Measurements from ENCODE around the gene SSX4. TPM values are rescaled to one million over a fixed set of nuclear protein-coding genes. Genes with fewer than 3 reads are reported as not detected.
"Not testable (repeated sequence)": the region's sequence is repeated elsewhere in the genome, so short reads cannot be mapped to it uniquely, and the experiment has no call there.

Gene SSX4
- total RNA-seq (not detected), polyA plus RNA-seq (not detected)
- long read RNA-seq, donor 1: 0 reads
- long read RNA-seq, donor 2: 0 reads

GRCh38 chrX:48383239-48383638 lies at the start of gene SSX4:
TSS of gene SSX4 (plus strand) at chrX:48383539. CDS start at chrX:48384054, 515 bp downstream.
- H3K9me3 ChIP-seq; H3K27ac ChIP-seq; H3K4me1 ChIP-seq; H3K4me3 ChIP-seq; DNase-seq; H3K27me3 ChIP-seq (replicated peaks in 1 of 7); intact Hi-C loops (cut with DNase I; ENCODE audit: low total_unique reads); H3K36me3 ChIP-seq: not testable (repeated sequence)
- no CpG with 5 or more reads among the region's 16 CpGs for WGBS, 5 donors

DNA sequence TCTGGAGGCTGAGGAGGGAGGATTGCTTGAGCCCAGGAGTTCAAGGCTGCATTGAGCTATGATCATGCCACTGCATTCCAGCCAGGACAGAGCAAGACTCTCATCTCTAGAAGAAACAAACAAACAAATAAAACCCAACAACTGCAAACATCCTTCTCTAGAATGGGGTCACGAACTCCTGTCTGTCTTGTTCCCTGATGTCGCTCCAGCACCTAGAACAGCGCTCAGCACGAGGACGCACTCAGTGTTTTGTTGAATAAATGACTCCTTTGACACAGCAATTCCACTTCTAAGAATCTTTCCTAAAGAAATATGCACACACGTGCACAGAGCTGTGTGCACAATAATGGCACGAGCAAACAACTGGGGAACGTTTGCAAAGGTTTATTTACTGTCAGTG lies 37.3 kb upstream of the SSX4 start:
- DNase-seq; intact Hi-C loops (cut with DNase I; ENCODE audit: low total_unique reads); H3K36me3 ChIP-seq; H3K27me3 ChIP-seq (replicated peaks in 1 of 7); H3K4me3 ChIP-seq; H3K4me1 ChIP-seq; H3K27ac ChIP-seq; H3K9me3 ChIP-seq: not testable (repeated sequence)
- 55 to 63% (median 59%) methylated on average over 8 of the region's 8 CpGs for WGBS, 5 donors

DNA sequence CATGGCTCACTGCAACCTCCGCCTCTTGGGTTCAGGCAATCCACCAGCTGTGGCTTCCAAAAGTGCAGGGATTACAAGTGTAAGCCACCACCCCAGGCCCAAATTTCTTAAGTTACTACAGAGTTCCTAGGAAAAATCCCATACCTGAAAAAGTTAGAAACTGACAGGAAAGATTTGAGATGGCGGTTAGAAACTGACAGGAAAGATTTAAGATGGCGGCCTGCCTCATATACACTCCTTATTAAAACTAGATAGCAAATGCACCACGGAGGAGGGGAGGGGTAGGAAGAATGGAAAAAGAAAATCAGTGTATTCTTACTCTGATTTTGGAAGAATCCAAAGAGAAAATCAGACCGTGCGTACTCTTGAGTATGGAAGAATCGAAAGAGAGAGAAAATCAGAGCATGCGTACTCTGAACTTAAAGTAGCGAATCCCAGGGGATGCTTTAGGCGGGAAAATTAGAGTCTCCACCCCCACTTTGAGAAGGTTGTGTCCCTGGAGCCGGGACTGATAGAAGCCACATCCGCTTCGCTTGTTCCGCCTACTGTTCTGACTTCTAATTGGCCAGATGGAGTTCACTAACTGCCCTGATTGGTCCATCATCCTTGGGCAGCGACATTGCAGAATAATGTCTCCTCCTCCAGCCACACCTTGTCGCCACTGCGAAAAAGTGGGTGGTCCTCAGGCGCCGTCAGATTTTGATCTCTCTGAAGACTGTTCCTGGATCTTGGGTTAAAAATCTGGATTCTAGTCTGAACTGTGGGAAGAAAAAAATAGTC lies 26.8 kb upstream of the SSX4 start, which contains the start of gene SSX3:
Gene SSX3, minus strand, starts transcription at position 389 of the 780 bp plus-strand sequence. CDS start 1,454 bp downstream, outside the sequence.
- H3K27ac ChIP-seq; DNase-seq; H3K4me1 ChIP-seq; H3K36me3 ChIP-seq; intact Hi-C loops (cut with DNase I; ENCODE audit: low total_unique reads); H3K27me3 ChIP-seq (replicated peaks in 1 of 7); H3K9me3 ChIP-seq; H3K4me3 ChIP-seq: not testable (repeated sequence)
- 84 to 96% (median 94%) methylated on average over 14 to 19 of the region's 19 CpGs for WGBS, 5 donors

DNA sequence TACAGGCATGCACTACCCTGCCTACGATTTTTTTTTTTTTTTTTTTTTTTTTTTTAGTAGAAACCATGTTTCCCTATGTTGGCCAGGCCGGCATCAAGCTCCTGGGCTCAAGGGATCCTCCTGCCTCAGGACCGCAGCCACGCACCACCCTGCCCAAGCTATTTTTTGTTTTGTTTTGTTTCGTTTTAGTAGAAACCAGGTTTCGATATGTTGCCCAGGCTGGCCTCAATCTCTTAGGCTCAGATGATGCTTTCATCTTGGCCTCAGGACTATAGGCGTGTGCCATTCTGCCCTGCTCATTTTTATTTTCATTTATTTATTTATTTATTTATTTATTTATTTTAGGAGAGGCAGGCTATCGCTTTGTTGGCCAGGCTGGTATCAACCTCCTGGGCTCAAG lies 25.7 kb upstream of the SSX4 start:
- no peak for DNase-seq
- TF ChIP-seq, protein P1, sequence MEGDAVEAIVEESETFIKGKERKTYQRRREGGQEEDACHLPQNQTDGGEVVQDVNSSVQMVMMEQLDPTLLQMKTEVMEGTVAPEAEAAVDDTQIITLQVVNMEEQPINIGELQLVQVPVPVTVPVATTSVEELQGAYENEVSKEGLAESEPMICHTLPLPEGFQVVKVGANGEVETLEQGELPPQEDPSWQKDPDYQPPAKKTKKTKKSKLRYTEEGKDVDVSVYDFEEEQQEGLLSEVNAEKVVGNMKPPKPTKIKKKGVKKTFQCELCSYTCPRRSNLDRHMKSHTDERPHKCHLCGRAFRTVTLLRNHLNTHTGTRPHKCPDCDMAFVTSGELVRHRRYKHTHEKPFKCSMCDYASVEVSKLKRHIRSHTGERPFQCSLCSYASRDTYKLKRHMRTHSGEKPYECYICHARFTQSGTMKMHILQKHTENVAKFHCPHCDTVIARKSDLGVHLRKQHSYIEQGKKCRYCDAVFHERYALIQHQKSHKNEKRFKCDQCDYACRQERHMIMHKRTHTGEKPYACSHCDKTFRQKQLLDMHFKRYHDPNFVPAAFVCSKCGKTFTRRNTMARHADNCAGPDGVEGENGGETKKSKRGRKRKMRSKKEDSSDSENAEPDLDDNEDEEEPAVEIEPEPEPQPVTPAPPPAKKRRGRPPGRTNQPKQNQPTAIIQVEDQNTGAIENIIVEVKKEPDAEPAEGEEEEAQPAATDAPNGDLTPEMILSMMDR (IDR thresholded peaks at IDR 0.05 in 8 of 11, conservative IDR thresholded peaks at IDR 0.05 in 3 of 11): no peak
- TF ChIP-seq POLR2A (IDR thresholded peaks at IDR 0.05) (no peak), POLR2AphosphoS5 (IDR thresholded peaks at IDR 0.05) (no peak)
- Histone ChIP-seq H3K27ac (no peak overlapping the region), H3K9me3 (no peaks in the 10 kb centered on the region), H3K4me3 (no peak overlapping the region), H3K4me1 (no peaks in the 10 kb centered on the region), H3K27me3 (replicated peaks in 1 of 7) (no peaks in the 10 kb centered on the region), H3K36me3 (no peaks in the 10 kb centered on the region)
- 88 to 98% (median 93%) methylated on average over 8 of the region's 8 CpGs for WGBS, 5 donors
- intact Hi-C loops (cut with DNase I; ENCODE audit: low total_unique reads): no loop called here

GRCh38 chrX:48359281-48359680 lies 24.1 kb upstream of the SSX4 start:
- intact Hi-C loops (cut with DNase I; ENCODE audit: low total_unique reads); H3K36me3 ChIP-seq; H3K9me3 ChIP-seq; H3K27me3 ChIP-seq (replicated peaks in 1 of 7); H3K4me3 ChIP-seq; H3K27ac ChIP-seq; DNase-seq; H3K4me1 ChIP-seq: not testable (repeated sequence)
- 77 to 93% (median 84%) methylated on average over 3 to 6 of the region's 6 CpGs for WGBS, 5 donors

- H3K27ac ChIP-seq; H3K4me1 ChIP-seq; intact Hi-C loops (cut with DNase I; ENCODE audit: low total_unique reads); DNase-seq; H3K4me3 ChIP-seq; H3K36me3 ChIP-seq; H3K27me3 ChIP-seq (replicated peaks in 1 of 7); H3K9me3 ChIP-seq: not testable (repeated sequence)
- no CpG with 5 or more reads among the region's 12 CpGs for WGBS, 5 donors
Measured at GRCh38 chrX:48367717-48368408, 15.5 kb upstream of the SSX4 start.

DNA sequence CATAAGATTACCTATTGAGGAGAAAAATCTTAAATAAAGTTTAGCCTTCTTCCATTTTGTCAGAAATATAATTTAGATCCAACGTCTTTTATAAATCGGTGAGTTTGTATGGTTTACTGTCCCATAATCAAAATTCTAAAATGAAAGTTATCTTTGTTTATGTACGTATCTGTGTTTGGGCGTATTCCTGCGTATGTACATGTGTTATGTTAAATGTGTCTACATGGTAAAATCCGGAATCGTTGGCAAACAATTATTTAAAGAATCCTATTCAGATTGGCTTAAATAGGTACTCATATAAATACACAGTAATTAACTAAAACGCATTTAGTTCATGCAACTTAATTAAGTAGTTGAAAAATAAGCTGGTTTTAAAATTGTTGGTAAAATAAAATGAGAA lies 12.9 kb upstream of the SSX4 start:
- intact Hi-C loops (cut with DNase I; ENCODE audit: low total_unique reads); DNase-seq; H3K9me3 ChIP-seq; H3K27me3 ChIP-seq (replicated peaks in 1 of 7); H3K36me3 ChIP-seq; H3K27ac ChIP-seq; H3K4me1 ChIP-seq; H3K4me3 ChIP-seq: not testable (repeated sequence)
- WGBS, 5 donors: no CpG with 5 or more reads among the region's 8 CpGs

DNA sequence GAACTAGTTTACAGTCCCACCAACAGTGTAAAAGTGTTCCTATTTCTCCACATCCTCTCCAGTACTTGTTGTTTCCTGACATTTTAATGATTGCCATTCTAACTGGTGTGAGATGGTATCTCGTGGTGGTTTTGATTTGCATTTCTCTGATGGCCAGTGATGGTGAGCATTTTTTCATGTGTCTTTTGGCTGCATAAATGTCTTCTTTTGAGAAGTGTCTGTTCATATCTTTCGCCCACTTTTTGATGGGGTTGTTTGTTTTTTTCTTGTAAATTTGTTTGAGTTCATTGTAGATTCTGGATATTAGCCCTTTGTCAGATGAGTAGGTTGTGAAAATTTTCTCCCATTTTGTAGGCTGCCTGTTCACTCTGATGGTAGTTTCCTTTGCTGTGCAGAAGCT lies 13.6 kb downstream of the SSX4 start:
- intact Hi-C loops (cut with DNase I; ENCODE audit: low total_unique reads): not testable (repeated sequence)

GRCh38 chrX:48397825-48398224 lies 14.5 kb downstream of the SSX4 start:
- H3K36me3 ChIP-seq; H3K27me3 ChIP-seq (replicated peaks in 1 of 7); H3K4me3 ChIP-seq; H3K9me3 ChIP-seq; intact Hi-C loops (cut with DNase I; ENCODE audit: low total_unique reads); DNase-seq; H3K4me1 ChIP-seq; H3K27ac ChIP-seq: not testable (repeated sequence)
- WGBS, 5 donors: 0 to 27% (median 22%) methylated on average over 1 of the region's 1 CpG; no CpG with 5 or more reads in 2 of the 5 donors

More for the DNA sequence above, 13.6 kb downstream of the SSX4 start:
- not testable (repeated sequence) for H3K4me1 ChIP-seq; DNase-seq; H3K36me3 ChIP-seq; H3K27ac ChIP-seq; H3K4me3 ChIP-seq; H3K9me3 ChIP-seq; H3K27me3 ChIP-seq (replicated peaks in 1 of 7)
- WGBS, 5 donors: 53 to 90% (median 75%) methylated on average over 1 to 2 of the region's 2 CpGs

- H3K27ac ChIP-seq; H3K36me3 ChIP-seq; H3K4me1 ChIP-seq; DNase-seq; H3K4me3 ChIP-seq; H3K9me3 ChIP-seq; intact Hi-C loops (cut with DNase I; ENCODE audit: low total_unique reads); H3K27me3 ChIP-seq (replicated peaks in 1 of 7): not testable (repeated sequence)
- no CpG with 5 or more reads among the region's 15 CpGs for WGBS, 5 donors
Measured at GRCh38 chrX:48411860-48412259, 28.5 kb downstream of the SSX4 start, which contains the start of gene SSX4B. TSS of gene SSX4B (minus strand) at chrX:48411960. CDS start at chrX:48411372, 588 bp downstream.

All from spleen (tissue), 13 donors.